ENCODE data around the gene EPG5.

Gene EPG5

DNA sequence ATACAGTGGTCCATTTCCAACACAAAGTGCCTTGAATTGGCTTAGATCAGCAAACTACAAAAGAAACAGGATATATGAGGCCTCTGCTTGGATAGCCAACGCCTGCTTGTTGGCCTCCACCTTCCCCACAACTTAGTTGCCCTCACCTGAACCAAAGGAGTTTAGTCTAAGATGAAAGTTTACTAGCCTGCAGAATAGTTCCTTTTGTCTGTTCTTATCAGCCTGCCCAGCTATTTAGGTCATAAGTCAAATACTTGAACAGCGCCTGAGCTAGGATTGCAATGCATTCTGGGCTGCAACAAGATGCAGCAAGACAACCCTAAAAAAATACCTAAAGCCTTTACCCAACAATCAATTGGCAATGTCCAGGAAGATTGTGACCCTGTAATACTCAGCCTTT lies 13.1 kb upstream of the EPG5 start:
- TF ChIP-seq EZH2 (IDR thresholded peaks at IDR 0.05; ENCODE audit: borderline replicate concordance, low read length): no peak
- TF ChIP-seq, protein P1, sequence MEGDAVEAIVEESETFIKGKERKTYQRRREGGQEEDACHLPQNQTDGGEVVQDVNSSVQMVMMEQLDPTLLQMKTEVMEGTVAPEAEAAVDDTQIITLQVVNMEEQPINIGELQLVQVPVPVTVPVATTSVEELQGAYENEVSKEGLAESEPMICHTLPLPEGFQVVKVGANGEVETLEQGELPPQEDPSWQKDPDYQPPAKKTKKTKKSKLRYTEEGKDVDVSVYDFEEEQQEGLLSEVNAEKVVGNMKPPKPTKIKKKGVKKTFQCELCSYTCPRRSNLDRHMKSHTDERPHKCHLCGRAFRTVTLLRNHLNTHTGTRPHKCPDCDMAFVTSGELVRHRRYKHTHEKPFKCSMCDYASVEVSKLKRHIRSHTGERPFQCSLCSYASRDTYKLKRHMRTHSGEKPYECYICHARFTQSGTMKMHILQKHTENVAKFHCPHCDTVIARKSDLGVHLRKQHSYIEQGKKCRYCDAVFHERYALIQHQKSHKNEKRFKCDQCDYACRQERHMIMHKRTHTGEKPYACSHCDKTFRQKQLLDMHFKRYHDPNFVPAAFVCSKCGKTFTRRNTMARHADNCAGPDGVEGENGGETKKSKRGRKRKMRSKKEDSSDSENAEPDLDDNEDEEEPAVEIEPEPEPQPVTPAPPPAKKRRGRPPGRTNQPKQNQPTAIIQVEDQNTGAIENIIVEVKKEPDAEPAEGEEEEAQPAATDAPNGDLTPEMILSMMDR (IDR thresholded peaks at IDR 0.05; ENCODE audit: low read length): no peak
- Histone ChIP-seq H2AFZ (ENCODE audit: low read length) (no peak overlapping the region), H3F3A (ENCODE audit: insufficient read depth, low read length) (no peaks in the 10 kb centered on the region), H3K9me3 (ENCODE audit: low read length) (no peaks in the 10 kb centered on the region), H3K36me3 (ENCODE audit: insufficient read depth, low read length) (no peaks in the 10 kb centered on the region), H3K4me2 (ENCODE audit: low read length) (no peak overlapping the region), H3K9me2 (ENCODE audit: low read depth, low read length) (no peaks in the 10 kb centered on the region), H4K20me1 (ENCODE audit: insufficient read depth, low read length) (no peaks in the 10 kb centered on the region), H3K9ac (ENCODE audit: low read length) (no peak overlapping the region), H3K4me1 (ENCODE audit: insufficient read depth, low read length, severe bottlenecking) (no peaks in the 10 kb centered on the region), H3K4me3 (ENCODE audit: low read depth, low read length, poor library complexity, severe bottlenecking) (no peak overlapping the region), H3K27me3 (ENCODE audit: insufficient read depth, low read length) (no peaks in the 10 kb centered on the region), H3K79me2 (ENCODE audit: insufficient read depth, low read length) (no peaks in the 10 kb centered on the region), H3K27ac (ENCODE audit: low read depth, low read length, poor library complexity, severe bottlenecking) (no peak overlapping the region)

DNA sequence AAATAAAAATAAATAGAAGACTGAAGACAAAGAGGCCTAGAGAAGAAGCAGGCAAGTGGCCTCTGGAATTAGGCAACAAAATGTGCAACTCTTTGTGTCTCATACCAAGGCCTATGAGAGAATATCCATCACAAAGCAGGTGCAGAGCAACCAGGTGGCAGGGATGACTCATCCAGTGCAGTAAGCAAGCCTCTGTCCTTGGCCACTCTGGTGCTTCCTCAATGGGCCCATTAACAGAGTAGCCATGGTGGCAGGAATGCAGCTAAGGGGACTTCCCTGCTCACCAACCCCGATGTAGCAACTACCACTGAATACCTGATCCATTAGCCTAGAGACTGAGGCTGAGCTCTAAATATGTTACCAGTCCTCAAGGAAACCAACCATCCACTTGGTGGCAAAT lies 11.0 kb upstream of the EPG5 start:
- H3K9me2 ChIP-seq (ENCODE audit: low read depth, low read length): no peaks in the 10 kb centered on the region

DNA sequence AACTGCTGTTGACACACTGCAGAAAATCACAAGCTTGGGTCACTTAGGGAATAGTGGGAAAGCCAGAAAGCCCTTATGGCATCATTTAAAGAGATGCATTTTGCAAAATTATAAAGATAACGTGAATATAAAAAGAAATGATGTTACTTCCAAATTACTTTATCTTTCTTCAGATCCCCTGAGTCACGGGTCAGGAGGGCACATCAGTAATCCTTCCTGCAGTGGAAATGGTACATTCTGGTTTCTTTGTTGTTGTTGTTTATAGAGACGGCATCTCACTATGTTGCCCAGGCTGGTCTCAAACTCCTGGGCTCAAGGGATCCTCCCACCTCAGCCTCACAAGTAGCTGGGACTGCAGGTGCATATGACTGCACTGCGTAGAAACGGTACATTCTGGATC lies 9.8 kb upstream of the EPG5 start:
- no peak overlapping the region for H3K27ac ChIP-seq (ENCODE audit: low read depth, low read length, poor library complexity, severe bottlenecking)
- no peaks in the 10 kb centered on the region for H3K9me3 ChIP-seq (ENCODE audit: low read length)
- H3K9me2 ChIP-seq (ENCODE audit: low read depth, low read length): no peaks in the 10 kb centered on the region
- no peaks in the 10 kb centered on the region for H3K79me2 ChIP-seq (ENCODE audit: insufficient read depth, low read length)
- no peaks in the 10 kb centered on the region for H3K4me1 ChIP-seq (ENCODE audit: insufficient read depth, low read length, severe bottlenecking)
- no peaks in the 10 kb centered on the region for H3K27me3 ChIP-seq (ENCODE audit: insufficient read depth, low read length)
- no peak overlapping the region for H3K4me2 ChIP-seq (ENCODE audit: low read length)
- H3K9ac ChIP-seq (ENCODE audit: low read length): no peak overlapping the region
- no peaks in the 10 kb centered on the region for H3F3A ChIP-seq (ENCODE audit: insufficient read depth, low read length)
- TF ChIP-seq, protein P1 (IDR thresholded peaks at IDR 0.05; ENCODE audit: low read length): no peak
- no peak for TF ChIP-seq EZH2 (IDR thresholded peaks at IDR 0.05; ENCODE audit: borderline replicate concordance, low read length)
- no peaks in the 10 kb centered on the region for H4K20me1 ChIP-seq (ENCODE audit: insufficient read depth, low read length)
- H2AFZ ChIP-seq (ENCODE audit: low read length): no peak overlapping the region
- H3K36me3 ChIP-seq (ENCODE audit: insufficient read depth, low read length): no peaks in the 10 kb centered on the region
- no peak overlapping the region for H3K4me3 ChIP-seq (ENCODE audit: low read depth, low read length, poor library complexity, severe bottlenecking)

More for the DNA sequence above, 11.0 kb upstream of the EPG5 start:
- Histone ChIP-seq H3K4me2 (ENCODE audit: low read length) (no peak overlapping the region), H4K20me1 (ENCODE audit: insufficient read depth, low read length) (no peaks in the 10 kb centered on the region), H3K79me2 (ENCODE audit: insufficient read depth, low read length) (no peaks in the 10 kb centered on the region), H3K36me3 (ENCODE audit: insufficient read depth, low read length) (no peaks in the 10 kb centered on the region), H3K27ac (ENCODE audit: low read depth, low read length, poor library complexity, severe bottlenecking) (no peak overlapping the region), H3K4me3 (ENCODE audit: low read depth, low read length, poor library complexity, severe bottlenecking) (no peak overlapping the region), H3K9me3 (ENCODE audit: low read length) (no peaks in the 10 kb centered on the region), H3F3A (ENCODE audit: insufficient read depth, low read length) (no peaks in the 10 kb centered on the region), H3K9ac (ENCODE audit: low read length) (no peak overlapping the region), H3K4me1 (ENCODE audit: insufficient read depth, low read length, severe bottlenecking) (no peaks in the 10 kb centered on the region), H3K27me3 (ENCODE audit: insufficient read depth, low read length) (no peaks in the 10 kb centered on the region), H2AFZ (ENCODE audit: low read length) (no peak overlapping the region)
- TF ChIP-seq, protein P1 (IDR thresholded peaks at IDR 0.05; ENCODE audit: low read length): no peak
- no peak for TF ChIP-seq EZH2 (IDR thresholded peaks at IDR 0.05; ENCODE audit: borderline replicate concordance, low read length)

Measured in OCI-LY1 (cell line).